ENCODE data around the gene ZNHIT3. TPM values are rescaled to one million over a fixed set of nuclear protein-coding genes. Genes with fewer than 3 reads are reported as not detected.

ZNHIT3 gene
- total and polyA plus RNA-seq, 2 of the 13 experiments (the other 11 are each of a cell fraction or from before 2014, with no cell fraction given): 66.6 to 77.4 TPM

GRCh38 chr17:36486204-36487194 lies at the start of gene ZNHIT3 (continued):
- 0 out of 2 replicates have a peak, but pooled peaks have one; percentile 16 for TF ChIP-seq FOXP4 (CRISPR knock-in tag; IDR thresholded peaks at IDR 0.05)
- no peak for TF ChIP-seq ZNF20 (CRISPR knock-in tag; IDR thresholded peaks at IDR 0.05)
- no peak for TF ChIP-seq THRA (CRISPR knock-in tag; IDR thresholded peaks at IDR 0.05; ENCODE audit: borderline replicate concordance)
- TF ChIP-seq SNAPC5 (CRISPR knock-in tag; IDR thresholded peaks at IDR 0.05; ENCODE audit: borderline replicate concordance): no peak
- TF ChIP-seq ZFYVE20 (CRISPR knock-in tag; IDR thresholded peaks at IDR 0.05; ENCODE audit: borderline replicate concordance, low read depth): no peak
- peak; percentile 77; the same call in 1 of the 2 replicates for TF ChIP-seq HOXA3 (CRISPR knock-in tag; IDR thresholded peaks at IDR 0.05)
- peak; percentile 79; the same call in 1 of the 2 replicates for TF ChIP-seq NFKB2 (CRISPR knock-in tag; IDR thresholded peaks at IDR 0.05; ENCODE audit: borderline replicate concordance)
- TF ChIP-seq HMGA1 (CRISPR knock-in tag; conservative IDR thresholded peaks at IDR 0.05): no peak
- no peak for TF ChIP-seq ZNF230 (CRISPR knock-in tag; IDR thresholded peaks at IDR 0.05)
- peak; percentile 74 for TF ChIP-seq SPEN (CRISPR knock-in tag; IDR thresholded peaks at IDR 0.05; ENCODE audit: low read depth)
- no peak for TF ChIP-seq STAG1 (CRISPR knock-in tag; IDR thresholded peaks at IDR 0.05)
- no peak for TF ChIP-seq GLMP (CRISPR knock-in tag; IDR thresholded peaks at IDR 0.05; ENCODE audit: borderline replicate concordance)
- peak; percentile 88 for TF ChIP-seq RBFOX2 (IDR thresholded peaks at IDR 0.05; ENCODE audit: low read depth, low read length)
- peak; percentile 72; the same call in 1 of the 2 replicates for TF ChIP-seq ZNF335 (CRISPR knock-in tag; IDR thresholded peaks at IDR 0.05)
- TF ChIP-seq PAX8 (CRISPR knock-in tag; IDR thresholded peaks at IDR 0.05; ENCODE audit: borderline replicate concordance): no peak
- peak; percentile 76 for TF ChIP-seq ZNF552 (CRISPR knock-in tag; IDR thresholded peaks at IDR 0.05; ENCODE audit: borderline replicate concordance)
- TF ChIP-seq BCL6 (CRISPR knock-in tag; IDR thresholded peaks at IDR 0.05): peak; percentile 41; the same call in 1 of the 2 replicates
- TF ChIP-seq ZNF430 (CRISPR knock-in tag; IDR thresholded peaks at IDR 0.05): no peak
- 0 out of 2 replicates have a peak, but pooled peaks have one; percentile 12 for TF ChIP-seq PATZ1 (CRISPR knock-in tag; IDR thresholded peaks at IDR 0.05)
- no peak for TF ChIP-seq CAMTA2 (CRISPR knock-in tag; IDR thresholded peaks at IDR 0.05; ENCODE audit: borderline replicate concordance)
- TF ChIP-seq ARNT2 (CRISPR knock-in tag; IDR thresholded peaks at IDR 0.05; ENCODE audit: low read depth): peak; percentile 27; the same call in 1 of the 2 replicates
- TF ChIP-seq ZNF329 (CRISPR knock-in tag; IDR thresholded peaks at IDR 0.05; ENCODE audit: low read depth): 0 out of 2 replicates have a peak, but pooled peaks have one; percentile 45
